ENCODE results near the gene TMEM150C. TPM values are rescaled to one million over a fixed set of nuclear protein-coding genes. Genes with fewer than 3 reads are reported as not detected.

TMEM150C gene
- total RNA-seq, 1 experiment from 2014 or later = 0.58 TPM

DNA sequence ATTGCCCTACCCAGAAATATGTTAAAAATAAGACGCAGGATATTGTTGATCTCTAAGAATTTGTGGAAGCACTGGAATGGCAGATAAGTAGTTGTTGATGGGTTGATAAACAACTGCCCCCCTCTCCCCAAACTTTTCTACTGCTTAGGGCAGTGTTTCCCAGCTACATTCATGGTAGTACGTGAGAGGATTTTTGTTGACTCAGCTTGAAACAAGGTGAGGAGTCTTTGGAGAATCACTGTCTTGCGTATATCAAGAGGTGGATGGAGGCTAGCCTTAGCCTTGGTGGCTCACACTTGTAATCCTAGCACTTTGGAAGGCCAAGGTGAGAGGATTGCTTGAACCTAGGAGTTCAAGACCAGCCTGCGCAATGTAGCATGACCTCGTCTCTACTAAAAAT, 125.7 kb downstream of the TMEM150C start:
- H4K20me1 ChIP-seq (ENCODE audit: low read length) = peaks cover 35% of the 10 kb centered on the region; the same call in 1 of the 2 replicates
- H3K9me2 ChIP-seq (replicated peaks; ENCODE audit: low read length) = no peaks in the 10 kb centered on the region
- H3K27me3 ChIP-seq (ENCODE audit: low read length) = no peaks in the 10 kb centered on the region
- no peak overlapping the region for H3K9ac ChIP-seq (ENCODE audit: low read length)
- intact Hi-C loops (cut with micrococcal nuclease) = no loop called here
- no peaks in the 10 kb centered on the region for H3F3A ChIP-seq (ENCODE audit: low read length, unreplicated experiment)
- H3K36me3 ChIP-seq (ENCODE audit: low read depth, low read length) = no peaks in the 10 kb centered on the region
- ChIA-PET CTCF (no interaction called here), POLR2A (ENCODE audit: unreplicated experiment) (no interaction called here)
- DNase-seq (no peak), ATAC-seq (no peak)
- H3K4me1 ChIP-seq (ENCODE audit: insufficient read depth, low read length) = peaks cover 16% of the 10 kb centered on the region
- no TSS peak for BruUV-seq (replicated peaks)
- H3K27ac ChIP-seq (ENCODE audit: low read length) = no peak overlapping the region
- no peak overlapping the region for H3K4me3 ChIP-seq (ENCODE audit: low read length)
- H3K79me2 ChIP-seq (ENCODE audit: low read length) = peaks cover 99% of the 10 kb centered on the region
- no peak overlapping the region for H3K4me2 ChIP-seq (ENCODE audit: low read length)
- H2AFZ ChIP-seq (ENCODE audit: low read length) = no peak overlapping the region
- H3K9me3 ChIP-seq (ENCODE audit: low read length) = no peaks in the 10 kb centered on the region
- TF ChIP-seq EZH2phosphoT487 (IDR thresholded peaks at IDR 0.05; ENCODE audit: borderline replicate concordance, low read length) (no peak), EZH2 (IDR thresholded peaks at IDR 0.05; ENCODE audit: low read length, unreplicated experiment) (no peak)
- TF ChIP-seq, protein P1, sequence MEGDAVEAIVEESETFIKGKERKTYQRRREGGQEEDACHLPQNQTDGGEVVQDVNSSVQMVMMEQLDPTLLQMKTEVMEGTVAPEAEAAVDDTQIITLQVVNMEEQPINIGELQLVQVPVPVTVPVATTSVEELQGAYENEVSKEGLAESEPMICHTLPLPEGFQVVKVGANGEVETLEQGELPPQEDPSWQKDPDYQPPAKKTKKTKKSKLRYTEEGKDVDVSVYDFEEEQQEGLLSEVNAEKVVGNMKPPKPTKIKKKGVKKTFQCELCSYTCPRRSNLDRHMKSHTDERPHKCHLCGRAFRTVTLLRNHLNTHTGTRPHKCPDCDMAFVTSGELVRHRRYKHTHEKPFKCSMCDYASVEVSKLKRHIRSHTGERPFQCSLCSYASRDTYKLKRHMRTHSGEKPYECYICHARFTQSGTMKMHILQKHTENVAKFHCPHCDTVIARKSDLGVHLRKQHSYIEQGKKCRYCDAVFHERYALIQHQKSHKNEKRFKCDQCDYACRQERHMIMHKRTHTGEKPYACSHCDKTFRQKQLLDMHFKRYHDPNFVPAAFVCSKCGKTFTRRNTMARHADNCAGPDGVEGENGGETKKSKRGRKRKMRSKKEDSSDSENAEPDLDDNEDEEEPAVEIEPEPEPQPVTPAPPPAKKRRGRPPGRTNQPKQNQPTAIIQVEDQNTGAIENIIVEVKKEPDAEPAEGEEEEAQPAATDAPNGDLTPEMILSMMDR (conservative IDR thresholded peaks at IDR 0.05; ENCODE audit: low read depth, low read length) = no peak

DNA sequence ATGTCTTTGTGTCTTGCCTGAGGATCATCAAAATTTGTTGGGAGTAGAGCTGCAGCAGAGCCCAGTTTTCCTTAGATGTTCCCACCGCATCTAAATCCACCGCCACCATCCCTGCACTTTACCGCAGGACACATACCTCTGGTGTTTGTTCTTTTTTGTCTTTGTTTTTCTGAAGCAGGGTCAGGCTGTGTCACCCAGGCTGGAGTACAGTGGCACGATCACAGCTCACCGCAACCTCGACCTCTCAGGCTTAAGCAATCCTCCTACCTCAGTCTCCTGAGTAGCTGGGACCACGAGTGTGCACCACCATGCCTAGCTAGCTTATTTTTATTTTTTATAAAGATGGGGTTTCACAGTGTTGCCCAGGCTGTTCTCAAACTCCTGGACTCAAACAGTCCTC, 126.8 kb downstream of the TMEM150C start:
- no peaks in the 10 kb centered on the region for H3K9me3 ChIP-seq (ENCODE audit: low read length)
- no peak overlapping the region for H3K27ac ChIP-seq (ENCODE audit: low read length)
- intact Hi-C loops (cut with micrococcal nuclease) = no loop called here
- no TSS peak for BruUV-seq (replicated peaks)
- H3F3A ChIP-seq (ENCODE audit: low read length, unreplicated experiment) = no peaks in the 10 kb centered on the region
- ChIA-PET CTCF (no interaction called here), POLR2A (ENCODE audit: unreplicated experiment) (no interaction called here)
- no peaks in the 10 kb centered on the region for H3K9me2 ChIP-seq (replicated peaks; ENCODE audit: low read length)
- no peak overlapping the region for H3K4me2 ChIP-seq (ENCODE audit: low read length)
- H3K27me3 ChIP-seq (ENCODE audit: low read length) = no peaks in the 10 kb centered on the region
- no peak overlapping the region for H2AFZ ChIP-seq (ENCODE audit: low read length)
- H4K20me1 ChIP-seq (ENCODE audit: low read length) = peaks cover 35% of the 10 kb centered on the region; the same call in 1 of the 2 replicates
- no peak for ATAC-seq
- H3K4me1 ChIP-seq (ENCODE audit: insufficient read depth, low read length) = peaks cover 16% of the 10 kb centered on the region
- TF ChIP-seq EZH2 (IDR thresholded peaks at IDR 0.05; ENCODE audit: low read length, unreplicated experiment) (no peak), EZH2phosphoT487 (IDR thresholded peaks at IDR 0.05; ENCODE audit: borderline replicate concordance, low read length) (no peak)
- TF ChIP-seq, protein P1 (conservative IDR thresholded peaks at IDR 0.05; ENCODE audit: low read depth, low read length) = no peak
- H3K79me2 ChIP-seq (ENCODE audit: low read length) = peaks cover 94% of the 10 kb centered on the region
- H3K36me3 ChIP-seq (ENCODE audit: low read depth, low read length) = no peaks in the 10 kb centered on the region
- no peak for DNase-seq
- H3K9ac ChIP-seq (ENCODE audit: low read length) = no peak overlapping the region
- no peak overlapping the region for H3K4me3 ChIP-seq (ENCODE audit: low read length)

DNA sequence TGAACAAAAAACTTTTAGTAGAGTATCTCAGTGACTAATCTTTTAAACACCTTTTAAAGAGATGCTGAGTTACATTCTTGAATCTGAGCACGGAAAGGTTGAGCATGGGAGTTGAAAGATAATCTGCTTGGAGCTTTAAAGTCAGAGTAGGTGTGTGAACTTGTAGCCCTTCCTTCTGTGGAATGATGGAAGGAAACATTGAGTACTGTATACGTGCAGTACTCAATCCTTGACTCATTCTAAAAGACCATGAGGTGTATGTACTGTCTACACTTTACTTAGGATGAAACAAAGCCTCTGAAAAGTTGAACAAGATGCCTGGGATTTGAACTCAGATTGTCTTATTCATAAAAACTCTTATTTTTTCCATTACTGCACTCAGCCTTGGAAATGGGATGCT, 128.0 kb downstream of the TMEM150C start:
- H3K4me3 ChIP-seq (ENCODE audit: low read length) = no peak overlapping the region
- peaks cover 92% of the 10 kb centered on the region for H3K79me2 ChIP-seq (ENCODE audit: low read length)
- no peak overlapping the region for H2AFZ ChIP-seq (ENCODE audit: low read length)
- CTCF ChIA-PET = no interaction called here
- ATAC-seq (no peak), DNase-seq (no peak)
- no peak for TF ChIP-seq EZH2phosphoT487 (IDR thresholded peaks at IDR 0.05; ENCODE audit: borderline replicate concordance, low read length)
- no peak for TF ChIP-seq EZH2 (IDR thresholded peaks at IDR 0.05; ENCODE audit: low read length, unreplicated experiment)
- TF ChIP-seq, protein P1 (conservative IDR thresholded peaks at IDR 0.05; ENCODE audit: low read depth, low read length) = no peak
- no TSS peak for BruUV-seq (replicated peaks)
- H3K4me2 ChIP-seq (ENCODE audit: low read length) = peak overlapping the region; percentile 28; the same call in 1 of the 2 replicates
- H3K9me2 ChIP-seq (replicated peaks; ENCODE audit: low read length) = no peaks in the 10 kb centered on the region
- H4K20me1 ChIP-seq (ENCODE audit: low read length) = peaks cover 28% of the 10 kb centered on the region
- H3K9me3 ChIP-seq (ENCODE audit: low read length) = no peaks in the 10 kb centered on the region
- no peaks in the 10 kb centered on the region for H3K36me3 ChIP-seq (ENCODE audit: low read depth, low read length)
- intact Hi-C loops (cut with micrococcal nuclease) = no loop called here
- H3K27me3 ChIP-seq (ENCODE audit: low read length) = no peaks in the 10 kb centered on the region
- no peak overlapping the region for H3K9ac ChIP-seq (ENCODE audit: low read length)
- peaks cover 16% of the 10 kb centered on the region for H3K4me1 ChIP-seq (ENCODE audit: insufficient read depth, low read length)
- no peaks in the 10 kb centered on the region for H3F3A ChIP-seq (ENCODE audit: low read length, unreplicated experiment)
- POLR2A ChIA-PET (ENCODE audit: unreplicated experiment) = no interaction called here
- H3K27ac ChIP-seq (ENCODE audit: low read length) = no peak overlapping the region

Other genes starting within 250 kb of the TMEM150C start
- gene HNRNPD, start 188.0 kb downstream of the TMEM150C start, total RNA-seq (2014; rRNA removed) = 86.4 and 136 TPM in 2 replicates
- 207 and 215 TPM in 2 replicates for gene HNRNPDL, start 131.5 kb downstream of the TMEM150C start, total RNA-seq (2014; rRNA removed)
- 32.0 and 37.5 TPM in 2 replicates for gene ENOPH1, start 131.4 kb downstream of the TMEM150C start, total RNA-seq (2014; rRNA removed)
- gene SCD5, start 236.8 kb upstream of the TMEM150C start, total RNA-seq (2014; rRNA removed) = 3.4 and 3.8 TPM in 2 replicates

Data from PC-3 (cell line).